ENCODE data around the gene MTURN.

Gene MTURN

DNA sequence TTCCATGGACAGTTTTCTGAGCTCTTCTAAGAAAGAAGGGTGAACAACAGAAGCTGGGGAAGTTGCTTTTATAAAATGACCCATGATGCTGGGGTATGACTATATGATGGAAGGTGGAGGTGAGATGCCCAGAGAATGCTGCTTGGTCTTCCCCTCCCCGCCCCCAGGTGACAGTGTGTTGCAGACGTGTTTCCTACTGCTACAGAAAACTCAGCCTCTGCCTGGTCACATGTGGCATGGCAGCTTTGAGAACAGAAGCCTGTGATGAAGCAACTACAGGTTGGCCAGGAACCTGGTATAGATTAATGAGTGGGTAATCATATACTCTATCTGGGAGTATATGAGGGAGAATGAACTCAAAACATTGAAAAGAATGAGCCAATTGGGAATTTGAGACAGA, 67.1 kb downstream of the MTURN start:
- DNase-seq (ENCODE audit: extremely low read depth, low read depth), result no peak
- TF ChIP-seq, protein P1, sequence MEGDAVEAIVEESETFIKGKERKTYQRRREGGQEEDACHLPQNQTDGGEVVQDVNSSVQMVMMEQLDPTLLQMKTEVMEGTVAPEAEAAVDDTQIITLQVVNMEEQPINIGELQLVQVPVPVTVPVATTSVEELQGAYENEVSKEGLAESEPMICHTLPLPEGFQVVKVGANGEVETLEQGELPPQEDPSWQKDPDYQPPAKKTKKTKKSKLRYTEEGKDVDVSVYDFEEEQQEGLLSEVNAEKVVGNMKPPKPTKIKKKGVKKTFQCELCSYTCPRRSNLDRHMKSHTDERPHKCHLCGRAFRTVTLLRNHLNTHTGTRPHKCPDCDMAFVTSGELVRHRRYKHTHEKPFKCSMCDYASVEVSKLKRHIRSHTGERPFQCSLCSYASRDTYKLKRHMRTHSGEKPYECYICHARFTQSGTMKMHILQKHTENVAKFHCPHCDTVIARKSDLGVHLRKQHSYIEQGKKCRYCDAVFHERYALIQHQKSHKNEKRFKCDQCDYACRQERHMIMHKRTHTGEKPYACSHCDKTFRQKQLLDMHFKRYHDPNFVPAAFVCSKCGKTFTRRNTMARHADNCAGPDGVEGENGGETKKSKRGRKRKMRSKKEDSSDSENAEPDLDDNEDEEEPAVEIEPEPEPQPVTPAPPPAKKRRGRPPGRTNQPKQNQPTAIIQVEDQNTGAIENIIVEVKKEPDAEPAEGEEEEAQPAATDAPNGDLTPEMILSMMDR (IDR thresholded peaks at IDR 0.05; ENCODE audit: low read depth, low read length), result no peak

DNA sequence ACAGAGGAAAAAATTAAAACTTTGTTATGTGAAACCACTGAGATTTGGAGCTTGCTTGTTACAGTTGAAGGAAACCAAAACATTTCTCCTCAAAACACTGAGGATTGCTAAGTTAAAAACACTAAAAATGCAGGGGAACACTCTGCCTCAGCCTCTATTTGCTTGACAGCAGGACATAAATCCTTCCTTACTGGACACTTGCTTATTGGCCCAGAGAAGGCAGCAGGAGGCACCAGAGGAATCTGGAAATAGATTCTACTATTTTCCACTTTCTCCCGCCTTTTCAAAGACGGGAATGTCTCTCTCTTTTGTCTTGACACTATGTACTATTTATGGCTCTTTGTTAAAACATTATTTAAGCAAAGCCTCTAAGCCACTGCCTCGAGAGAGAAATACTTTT, 67.9 kb downstream of the MTURN start:
- TF ChIP-seq, protein P1 (IDR thresholded peaks at IDR 0.05; ENCODE audit: low read depth, low read length), result no peak
- no peak for DNase-seq (ENCODE audit: extremely low read depth, low read depth)

DNA sequence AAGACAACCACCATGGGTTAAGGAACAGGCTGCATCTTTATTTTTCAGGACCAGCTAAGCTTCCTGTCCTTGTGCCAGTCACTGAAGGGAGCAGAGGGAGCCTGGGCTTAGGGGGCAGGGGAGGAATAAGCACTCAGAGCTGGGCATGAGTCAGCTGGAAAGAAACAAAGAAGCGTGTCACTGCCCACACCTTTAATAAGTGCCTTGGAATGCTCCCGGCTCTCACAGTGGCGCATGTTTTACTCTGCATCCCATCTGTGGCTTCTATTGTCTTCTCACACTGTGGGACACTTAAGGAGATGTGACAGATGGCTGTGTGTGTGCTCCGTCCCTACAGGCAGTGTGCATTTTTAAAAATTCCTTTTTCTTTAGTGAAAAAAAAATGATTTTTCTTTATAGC, 71.7 kb downstream of the MTURN start:
- TF ChIP-seq, protein P1 (IDR thresholded peaks at IDR 0.05; ENCODE audit: low read depth, low read length), result no peak
- DNase-seq (ENCODE audit: extremely low read depth, low read depth), result no peak

DNA sequence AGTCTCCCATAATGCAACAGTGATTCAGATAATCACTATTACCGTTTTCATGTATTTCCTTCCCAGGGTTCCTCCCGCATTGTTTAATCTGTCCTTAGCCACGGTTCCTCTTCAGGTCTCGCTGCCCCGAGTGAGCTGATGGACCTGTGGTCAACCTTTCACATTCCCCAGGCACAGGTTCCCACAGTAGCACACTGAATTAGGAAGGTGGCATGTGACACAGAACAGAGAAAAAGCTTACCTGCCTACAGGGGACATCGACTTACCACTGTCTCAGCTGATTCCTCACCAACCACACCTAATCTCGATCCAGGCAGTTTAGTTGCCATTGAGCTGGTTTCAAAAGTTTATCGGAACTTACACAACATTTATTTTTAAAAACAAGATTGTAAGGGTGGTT, 72.2 kb downstream of the MTURN start:
- TF ChIP-seq, protein P1 (IDR thresholded peaks at IDR 0.05; ENCODE audit: low read depth, low read length), result no peak
- DNase-seq (ENCODE audit: extremely low read depth, low read depth), result no peak

DNA sequence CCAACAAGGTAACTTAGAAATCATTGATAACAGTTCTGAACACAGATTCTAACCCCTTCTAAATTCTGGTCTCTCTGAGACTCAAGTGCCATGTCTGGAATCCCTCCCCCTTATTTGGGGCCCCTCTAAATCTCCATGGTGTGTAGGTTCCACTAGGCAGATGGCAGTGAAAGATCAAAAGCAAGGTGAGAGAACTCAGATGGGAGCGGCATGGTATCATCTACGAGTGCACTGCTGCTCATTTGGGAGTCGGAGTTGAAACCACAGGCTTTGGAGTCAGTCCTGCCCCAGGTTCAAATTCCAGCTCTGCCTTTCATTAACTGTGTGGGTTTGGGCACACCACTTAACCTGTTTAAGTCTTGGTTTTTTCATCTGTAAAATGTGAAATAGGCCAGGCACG, 72.6 kb downstream of the MTURN start:
- TF ChIP-seq, protein P1 (IDR thresholded peaks at IDR 0.05; ENCODE audit: low read depth, low read length), result no peak
- no peak for DNase-seq (ENCODE audit: extremely low read depth, low read depth)

DNA sequence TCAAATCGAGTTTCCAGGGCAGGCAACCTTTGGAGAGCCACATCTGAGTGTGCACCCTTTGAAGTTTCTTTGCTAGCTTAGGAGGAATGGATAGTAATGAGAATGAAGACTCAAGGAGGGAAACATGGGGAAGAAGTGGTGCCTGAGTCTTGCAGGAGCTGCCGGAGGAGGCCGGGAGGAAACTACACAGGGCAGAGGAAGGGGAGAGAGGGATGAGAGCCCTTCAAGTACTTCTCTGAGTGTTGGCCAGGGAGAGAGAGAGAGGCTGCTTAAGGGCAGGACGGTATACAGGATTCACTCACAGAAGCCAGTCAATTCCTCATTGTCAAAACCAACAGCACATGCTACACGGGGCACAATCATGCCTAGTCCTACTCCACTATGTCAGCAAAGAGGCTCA, 75.2 kb downstream of the MTURN start:
- no peak for DNase-seq (ENCODE audit: extremely low read depth, low read depth)
- TF ChIP-seq, protein P1 (IDR thresholded peaks at IDR 0.05; ENCODE audit: low read depth, low read length), result no peak
